HG03354 (cell line): ENCODE results near the gene DAD1.
"Not testable (repeated sequence)": the region's sequence is repeated elsewhere in the genome, so short reads cannot be mapped to it uniquely, and the experiment has no call there.

Experiments
- ATAC-seq: cut with Tn5 transposase; IDR thresholded peaks from one replicate; pipeline ENCODE4 v1.9.1; 2021; ENCODE audit warnings: mild to moderate bottlenecking; ENCODE audit not compliant: unreplicated experiment, poor library complexity, severe bottlenecking

The DAD1 gene

GRCh38 chr14:22555384-22556011 is 33.5 kb downstream of the DAD1 start:
- peak; percentile 6 for ATAC-seq

GRCh38 chr14:22554498-22555383 is 34.3 kb downstream of the DAD1 start:
- ATAC-seq = no peak

GRCh38 chr14:22553861-22554497 is 35.0 kb downstream of the DAD1 start:
- not testable (repeated sequence) for ATAC-seq

GRCh38 chr14:22553445-22553844 is 35.6 kb downstream of the DAD1 start:
- no peak for ATAC-seq

- no peak for ATAC-seq
These were observed 36.3 kb downstream of the DAD1 start for GRCh38 chr14:22552827-22553076.

GRCh38 chr14:22552001-22552826 is 36.8 kb downstream of the DAD1 start:
- ATAC-seq = no peak

- ATAC-seq = no peak
These were observed 37.4 kb downstream of the DAD1 start for GRCh38 chr14:22551605-22551997.

GRCh38 chr14:22549981-22550673 is 38.9 kb downstream of the DAD1 start:
- ATAC-seq = peak; percentile 70

- ATAC-seq = no peak
These were observed 39.6 kb downstream of the DAD1 start for GRCh38 chr14:22549324-22549962.

GRCh38 chr14:22547948-22548750 is 40.9 kb downstream of the DAD1 start:
- no peak for ATAC-seq

- ATAC-seq = no peak
These were observed 41.6 kb downstream of the DAD1 start for GRCh38 chr14:22547313-22547947.

GRCh38 chr14:22546722-22547071 is 42.3 kb downstream of the DAD1 start:
- ATAC-seq = no peak

GRCh38 chr14:22545842-22546721 is 42.9 kb downstream of the DAD1 start:
- ATAC-seq = no peak

GRCh38 chr14:22544881-22545420 is 44.1 kb downstream of the DAD1 start:
- no peak for ATAC-seq

- no peak for ATAC-seq
These were observed 44.6 kb downstream of the DAD1 start for GRCh38 chr14:22544406-22544805.

- not testable (repeated sequence) for ATAC-seq
These were observed 45.3 kb downstream of the DAD1 start for GRCh38 chr14:22543570-22544357.
